ENCODE results near the gene ZNF337. TPM values are rescaled to one million over a fixed set of nuclear protein-coding genes. Genes with fewer than 3 reads are reported as not detected.

Gene ZNF337
- total RNA-seq, 1 experiment from 2014 or later = 10.3 TPM

GRCh38 chr20:25725639-25726038, 29.0 kb upstream of the ZNF337 start:
- Histone ChIP-seq H3K56ac (ENCODE audit: insufficient read length, low read depth, low read length) (no peak overlapping the region), H3K9me3 (ENCODE audit: control insufficient read depth, low read depth, low read length) (no peaks in the 10 kb centered on the region), H3K79me2 (ENCODE audit: insufficient read depth, low read length) (no peaks in the 10 kb centered on the region), H2BK20ac (ENCODE audit: low read depth, low read length, poor library complexity, severe bottlenecking) (no peak overlapping the region), H2BK12ac (ENCODE audit: insufficient read length, low read depth, low read length) (no peak overlapping the region), H3K23me2 (ENCODE audit: insufficient read length, low read depth, low read length, poor library complexity, severe bottlenecking) (no peaks in the 10 kb centered on the region), H3K4me2 (ENCODE audit: insufficient read depth, insufficient read length, low read length) (no peak overlapping the region), H3K4me1 (ENCODE audit: insufficient read depth, low read length) (no peaks in the 10 kb centered on the region), H3K27me3 (ENCODE audit: insufficient read depth, low read length) (no peaks in the 10 kb centered on the region), H4K8ac (replicated peaks; ENCODE audit: insufficient read length, low read depth, low read length) (no peak overlapping the region), H2AK5ac (ENCODE audit: insufficient read length, low read length) (no peak overlapping the region), H2BK15ac (ENCODE audit: low read depth, low read length) (no peak overlapping the region), H3K4ac (ENCODE audit: low read depth, low read length) (no peak overlapping the region), H3K9ac (ENCODE audit: extremely low read depth, insufficient read length, low read length) (no peak overlapping the region), H4K91ac (ENCODE audit: insufficient read length, low read depth, low read length) (no peak overlapping the region), H3K23ac (ENCODE audit: insufficient read length, low read depth, low read length) (no peak overlapping the region), H3K27ac (ENCODE audit: insufficient read length, low read depth, low read length) (no peak overlapping the region), H2BK120ac (ENCODE audit: low read depth, low read length, poor library complexity, severe bottlenecking) (no peak overlapping the region), H3T11ph (ENCODE audit: low read length) (no peak overlapping the region), H2BK5ac (ENCODE audit: insufficient read length, low read length) (no peak overlapping the region), H4K20me1 (ENCODE audit: control insufficient read depth, insufficient read depth, insufficient read length) (no peaks in the 10 kb centered on the region), H2AFZ (ENCODE audit: low read length) (no peak overlapping the region), H3K18ac (ENCODE audit: insufficient read length, low read depth, low read length) (no peak overlapping the region), H4K5ac (ENCODE audit: insufficient read length, low read depth, low read length) (no peak overlapping the region), H3K79me1 (ENCODE audit: insufficient read depth, low read depth, low read length, poor library complexity, severe bottlenecking) (no peaks in the 10 kb centered on the region), H3K14ac (ENCODE audit: insufficient read depth, low read length) (no peak overlapping the region)
- Mint-ChIP-seq H3K4me3 (no peak overlapping the region), H3K36me3 (ENCODE audit: insufficient read depth in 1 of 3, low read depth in 3 of 3) (peaks cover 0 to 5% (median 0%) of the 10 kb centered on the region in 3 experiments; a peak in 2 of 7 replicates), H3K9me3 (peaks cover 7 to 10% of the 10 kb centered on the region in 2 experiments), H3K4me1 (peaks cover 0 to 4% of the 10 kb centered on the region in 2 experiments; a peak in 1 of 4 replicates), H3K27ac (no peak overlapping the region), H3K27me3 (ENCODE audit: low read depth) (no peaks in the 10 kb centered on the region)
- TF ChIP-seq, protein P1, sequence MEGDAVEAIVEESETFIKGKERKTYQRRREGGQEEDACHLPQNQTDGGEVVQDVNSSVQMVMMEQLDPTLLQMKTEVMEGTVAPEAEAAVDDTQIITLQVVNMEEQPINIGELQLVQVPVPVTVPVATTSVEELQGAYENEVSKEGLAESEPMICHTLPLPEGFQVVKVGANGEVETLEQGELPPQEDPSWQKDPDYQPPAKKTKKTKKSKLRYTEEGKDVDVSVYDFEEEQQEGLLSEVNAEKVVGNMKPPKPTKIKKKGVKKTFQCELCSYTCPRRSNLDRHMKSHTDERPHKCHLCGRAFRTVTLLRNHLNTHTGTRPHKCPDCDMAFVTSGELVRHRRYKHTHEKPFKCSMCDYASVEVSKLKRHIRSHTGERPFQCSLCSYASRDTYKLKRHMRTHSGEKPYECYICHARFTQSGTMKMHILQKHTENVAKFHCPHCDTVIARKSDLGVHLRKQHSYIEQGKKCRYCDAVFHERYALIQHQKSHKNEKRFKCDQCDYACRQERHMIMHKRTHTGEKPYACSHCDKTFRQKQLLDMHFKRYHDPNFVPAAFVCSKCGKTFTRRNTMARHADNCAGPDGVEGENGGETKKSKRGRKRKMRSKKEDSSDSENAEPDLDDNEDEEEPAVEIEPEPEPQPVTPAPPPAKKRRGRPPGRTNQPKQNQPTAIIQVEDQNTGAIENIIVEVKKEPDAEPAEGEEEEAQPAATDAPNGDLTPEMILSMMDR (conservative IDR thresholded peaks at IDR 0.05) = no peak
- no peak for DNase-seq
